Stimulated activated CD8-positive, alpha-beta memory T cell treated with anti-CD3 and anti-CD28 coated beads, Interleukin-12 subunit alpha, Interleukin-12 subunit beta, amount 100 ng/mL, for 1 hour (primary cell): ENCODE measurements around the gene EMC9.

Experiments used
- DNase-seq: peaks from one replicate; pipeline ENCODE4 v3.0.0-alpha.2; 2020; ENCODE audit warnings: low read depth

EMC9 gene

DNA sequence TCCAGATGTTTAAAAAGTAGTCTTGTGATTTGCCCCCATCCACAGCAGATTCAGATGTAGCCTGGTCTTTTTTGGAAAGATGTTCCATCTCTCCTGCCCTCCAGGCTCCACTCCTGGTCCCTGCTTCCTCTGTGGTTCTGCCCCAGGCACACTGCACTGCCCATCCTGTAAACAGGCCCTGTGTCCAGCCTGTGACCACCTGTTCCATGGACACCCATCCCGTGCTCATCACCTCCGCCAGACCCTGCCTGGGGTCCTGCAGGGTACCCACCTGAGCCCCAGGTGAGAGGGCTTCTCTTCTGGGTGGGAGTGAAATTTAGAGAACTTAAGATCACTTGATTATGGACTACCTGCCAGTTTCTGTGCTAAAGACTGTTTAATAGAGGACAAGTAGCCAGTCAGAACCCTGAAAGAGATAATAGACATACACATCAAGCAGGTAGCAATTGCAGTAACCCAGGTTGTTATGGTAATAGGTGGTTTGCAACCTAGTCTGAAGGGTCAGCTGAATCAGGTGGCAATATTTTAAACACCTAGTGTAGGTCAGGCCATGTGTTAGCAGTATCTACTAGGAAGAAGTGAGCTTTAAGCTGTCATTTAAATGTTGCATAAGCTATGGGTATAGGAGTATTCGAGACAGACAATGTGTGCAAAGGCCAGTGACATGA, 8.0 kb upstream of the EMC9 start:
- DNase-seq: no peak

- DNase-seq: no peak
Measured at GRCh38 chr14:24147761-24148428, 6.5 kb upstream of the EMC9 start.

- peak; percentile 97 for DNase-seq
Measured at GRCh38 chr14:24146978-24147760, 5.8 kb upstream of the EMC9 start, which contains the start of gene RNF31. TSS of gene RNF31 (plus strand) at chr14:24147498. CDS start at chr14:24147699, 201 bp downstream.

DNA sequence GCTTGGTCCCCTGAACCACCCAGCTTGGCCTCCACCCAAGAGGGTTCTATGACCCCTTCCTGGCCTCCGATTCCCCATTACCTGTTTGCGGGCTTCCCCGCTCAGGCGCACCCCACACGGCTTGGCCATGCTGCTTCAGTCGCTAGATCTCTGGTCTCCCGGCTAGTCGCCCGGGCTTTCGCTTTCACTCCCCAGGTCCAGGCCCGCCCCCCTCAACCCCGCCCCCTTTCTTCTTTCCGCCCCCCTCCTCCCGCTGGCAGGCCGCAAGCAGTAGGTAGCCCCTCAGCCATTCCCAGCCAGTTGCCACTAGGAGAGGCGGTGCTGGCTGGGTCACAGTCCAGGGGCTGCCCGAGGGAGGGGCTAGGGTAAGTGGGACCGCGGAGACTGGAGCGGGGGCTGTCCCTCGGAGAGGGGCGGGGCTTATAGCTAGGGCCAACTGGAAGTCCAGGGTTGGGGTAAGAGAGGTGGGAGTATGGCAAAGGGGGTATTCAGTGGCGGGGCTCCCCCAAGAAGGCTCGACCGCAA, 5.1 kb upstream of the EMC9 start, which contains the start of gene PSME2:
Gene PSME2, minus strand, starts transcription at position 158 of the 525 bp plus-strand sequence. Its CDS starts 29 bp downstream, at position 129.
- peak; percentile 66 for DNase-seq

DNA sequence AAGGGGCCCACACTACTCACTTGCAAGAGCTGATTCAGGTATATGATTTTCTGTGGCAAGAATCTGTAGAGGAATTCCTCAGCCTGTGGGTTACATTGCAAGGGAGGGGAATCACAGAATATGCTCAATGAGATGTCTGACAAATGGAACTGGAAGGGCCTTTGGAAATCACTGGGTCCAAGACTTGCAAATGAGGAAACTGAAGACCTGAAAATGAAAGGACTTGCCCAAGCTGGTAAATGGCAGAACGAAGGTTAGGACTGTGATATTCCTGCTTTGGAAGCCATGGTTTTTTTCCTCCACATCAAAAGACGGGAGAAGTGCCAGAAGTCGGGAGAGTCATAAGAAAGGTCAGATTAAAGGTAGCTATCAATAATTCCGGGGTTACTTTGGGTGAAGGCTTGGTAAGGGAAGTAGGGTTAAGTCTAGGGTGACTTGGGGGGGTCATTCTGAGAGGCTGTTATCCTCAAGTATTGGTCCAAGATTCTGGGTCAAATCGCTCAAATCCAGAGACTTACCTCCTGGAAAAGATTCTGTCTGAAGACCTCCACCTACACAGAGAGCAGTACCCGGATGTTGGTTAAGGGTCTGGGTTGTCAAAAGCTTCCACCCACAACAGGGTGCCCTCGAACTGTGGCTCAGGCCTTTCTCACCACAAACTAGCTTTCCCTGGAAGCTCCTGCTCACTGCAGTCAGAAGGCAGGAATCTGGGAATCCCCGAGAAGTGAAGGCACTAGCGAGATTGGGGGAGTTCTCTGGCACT, 4.5 kb upstream of the EMC9 start:
- DNase-seq: no peak

DNA sequence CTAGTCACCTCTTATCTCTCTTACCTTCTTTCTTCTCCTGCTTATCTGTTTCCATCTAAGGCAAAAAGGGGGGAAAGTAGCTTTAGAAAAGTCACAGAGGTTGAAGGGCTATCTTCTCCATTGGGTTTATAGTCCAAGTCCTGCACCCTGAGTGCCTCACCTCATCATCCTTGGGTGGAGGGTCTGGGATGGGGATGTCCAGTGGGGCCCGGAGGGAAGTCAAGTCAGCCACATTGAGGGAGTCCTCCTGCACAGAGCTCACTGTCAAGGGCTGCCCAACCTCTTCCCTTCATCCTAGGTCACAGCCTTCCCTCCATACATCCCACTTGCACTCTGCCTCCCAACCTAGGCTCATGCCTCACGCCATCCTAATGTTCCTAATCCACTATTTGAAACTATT, 3.8 kb upstream of the EMC9 start:
- no peak for DNase-seq

DNA sequence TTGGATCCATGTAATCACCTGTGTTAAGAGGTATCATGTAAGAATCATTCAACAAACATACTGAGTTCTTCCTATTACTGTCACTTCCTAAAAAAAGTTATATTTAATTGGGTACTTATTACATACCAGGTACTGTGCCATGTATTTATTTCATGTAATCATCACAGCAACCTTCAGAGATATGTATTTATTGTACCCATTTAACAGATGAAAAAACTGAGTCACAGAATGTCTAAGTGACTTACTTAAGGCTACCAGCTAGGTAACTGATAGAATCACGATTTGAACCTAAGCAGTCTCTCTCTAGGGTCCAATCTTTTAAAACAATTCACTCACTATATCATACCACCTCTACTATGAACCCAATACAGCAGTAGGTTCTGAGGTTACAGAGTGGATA, 3.1 kb upstream of the EMC9 start:
- DNase-seq: no peak

- DNase-seq: no peak
Measured at GRCh38 chr14:24143511-24143910, 2.1 kb upstream of the EMC9 start.

DNA sequence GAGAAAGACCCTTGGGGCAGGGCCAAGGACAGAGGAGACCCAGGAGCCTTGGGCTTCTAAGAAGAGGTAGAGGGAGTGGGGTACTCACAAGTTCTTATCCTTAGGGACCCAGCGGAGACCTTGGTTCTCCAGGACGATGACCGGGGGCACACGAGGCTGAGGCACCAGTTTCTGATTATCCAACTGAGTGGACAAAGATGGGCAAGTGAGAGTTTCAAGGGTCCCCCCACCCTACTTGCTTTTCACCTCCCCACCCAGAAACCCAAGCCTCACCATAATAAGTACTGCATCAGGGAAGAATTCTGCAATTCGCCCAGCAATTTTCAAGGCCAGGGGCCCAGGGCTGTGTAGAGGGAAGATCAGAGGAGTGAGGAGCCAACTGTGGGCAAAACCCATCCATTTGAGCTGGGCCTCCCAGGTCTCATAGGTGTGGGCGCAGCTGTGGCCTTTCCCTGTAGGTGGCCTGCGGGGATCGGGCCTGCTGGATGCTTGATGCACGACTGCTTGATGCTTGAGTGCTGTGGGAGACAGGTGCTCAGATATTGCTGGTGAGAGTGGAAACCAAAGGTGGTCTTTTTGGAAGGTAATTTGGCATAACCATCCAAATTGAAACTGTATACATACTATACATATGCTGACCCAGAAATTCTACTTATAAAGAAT, 2.0 kb downstream of the EMC9 start:
- no peak for DNase-seq

GRCh38 chr14:24138396-24139271, 2.8 kb downstream of the EMC9 start:
- no peak for DNase-seq

DNA sequence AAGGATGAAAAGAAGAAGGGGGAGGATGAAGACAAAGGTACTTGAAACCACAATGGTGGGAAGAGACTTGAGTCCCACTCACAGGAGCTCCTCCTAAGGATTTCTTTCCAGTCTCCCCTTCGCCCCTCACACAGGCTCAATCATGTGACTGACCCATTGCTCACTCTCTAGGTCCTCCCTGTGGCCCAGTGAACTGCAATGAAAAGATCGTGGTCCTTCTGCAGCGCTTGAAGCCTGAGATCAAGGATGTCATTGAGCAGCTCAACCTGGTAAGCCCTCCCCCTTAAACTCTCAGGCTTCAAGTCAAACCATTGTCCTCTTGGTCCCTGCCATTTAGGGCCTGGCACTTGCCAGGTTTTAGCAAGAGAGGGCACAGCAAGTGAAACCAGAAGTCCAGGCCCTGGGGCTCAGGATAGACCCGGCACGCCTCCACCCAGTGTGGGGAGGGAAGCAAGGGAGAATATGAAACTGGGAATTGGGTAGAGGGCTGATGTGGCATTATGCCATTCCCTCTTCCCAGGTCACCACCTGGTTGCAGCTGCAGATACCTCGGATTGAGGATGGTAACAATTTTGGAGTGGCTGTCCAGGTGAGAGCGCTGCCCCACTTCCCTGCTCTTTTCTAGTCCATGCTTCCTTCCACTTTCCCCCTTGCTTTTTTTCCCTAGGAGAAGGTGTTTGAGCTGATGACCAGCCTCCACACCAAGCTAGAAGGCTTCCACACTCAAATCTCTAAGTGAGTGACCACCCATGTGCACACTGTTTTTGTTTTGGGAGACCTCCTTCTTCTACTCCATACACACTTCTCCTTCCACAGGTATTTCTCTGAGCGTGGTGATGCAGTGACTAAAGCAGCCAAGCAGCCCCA, 3.6 kb downstream of the EMC9 start:
- DNase-seq: no peak

DNA sequence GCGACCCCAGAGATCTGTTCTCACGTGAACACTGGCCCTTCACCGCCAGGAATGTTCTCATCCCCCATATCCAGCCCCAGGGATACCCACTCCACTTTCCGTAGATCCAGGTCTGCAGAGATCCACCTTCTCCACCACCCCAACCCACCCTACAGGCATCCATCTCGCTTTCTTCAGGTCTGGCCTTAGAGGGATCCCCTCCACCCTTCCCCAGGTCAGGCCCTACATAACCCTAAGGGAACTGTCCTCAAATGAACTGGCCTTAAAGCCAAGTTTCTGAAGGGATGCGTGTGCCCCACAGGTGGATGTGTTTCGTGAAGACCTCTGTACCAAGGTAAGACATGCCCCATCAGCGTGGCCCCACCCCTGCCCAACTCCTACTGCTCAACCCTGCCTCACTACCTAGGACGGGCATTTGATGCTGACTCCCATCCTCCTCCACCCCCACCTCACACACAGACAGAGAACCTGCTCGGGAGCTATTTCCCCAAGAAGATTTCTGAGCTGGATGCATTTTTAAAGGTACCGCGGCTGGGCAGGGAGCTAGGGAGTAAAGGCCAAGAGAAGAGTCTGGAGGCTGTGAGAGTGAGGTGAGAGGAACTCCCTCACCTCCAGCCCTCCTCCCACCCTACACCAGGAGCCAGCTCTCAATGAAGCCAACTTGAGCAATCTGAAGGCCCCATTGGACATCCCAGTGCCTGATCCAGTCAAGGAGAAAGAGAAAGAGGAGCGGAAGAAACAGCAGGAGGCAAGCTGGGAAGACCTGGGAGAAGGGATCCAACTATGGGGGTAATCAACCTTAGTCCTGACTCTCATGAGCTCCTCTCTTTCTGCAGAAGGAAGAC, 4.5 kb downstream of the EMC9 start:
- no peak for DNase-seq

DNA sequence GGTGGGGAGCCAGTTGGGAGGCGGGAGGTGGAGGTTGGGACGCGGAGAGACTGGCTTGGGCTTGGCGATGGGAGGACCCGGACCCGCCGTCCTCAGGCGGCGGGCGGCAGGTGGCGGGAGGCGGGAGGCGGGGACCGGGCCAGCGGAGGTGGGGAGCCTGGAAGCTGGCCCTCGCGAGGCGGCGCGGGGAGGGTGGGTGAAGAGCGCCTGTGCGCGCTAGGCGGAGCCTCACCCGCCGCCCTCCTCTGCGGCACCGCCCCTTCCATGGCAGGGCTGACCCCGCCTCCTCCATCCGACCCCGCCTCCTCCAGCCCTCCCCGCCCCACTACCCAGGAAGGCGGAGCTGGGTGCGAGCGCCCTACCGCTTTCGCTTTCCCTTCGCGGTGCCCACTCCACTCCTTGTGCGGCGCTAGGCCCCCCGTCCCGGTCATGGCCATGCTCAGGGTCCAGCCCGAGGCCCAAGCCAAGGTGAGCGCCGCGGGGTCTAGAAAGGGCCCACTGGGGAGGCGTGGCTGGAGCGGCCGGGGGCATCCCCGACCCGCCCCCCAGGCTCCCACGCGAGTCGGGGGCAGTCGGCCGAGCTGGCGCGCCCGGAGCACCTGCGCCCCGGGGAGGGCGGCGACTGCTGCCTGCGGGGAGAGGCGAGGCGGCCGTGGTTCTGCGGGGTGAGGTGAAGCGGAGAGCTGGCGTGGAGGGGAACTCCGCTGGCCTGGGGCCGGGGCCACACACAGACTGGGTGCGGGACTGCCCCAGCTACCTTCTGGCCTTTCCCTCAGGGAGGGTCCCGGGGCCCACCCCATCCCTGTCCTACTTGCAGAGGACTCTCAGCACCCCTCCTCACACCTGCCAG, 5.3 kb downstream of the EMC9 start, which contains the start of gene PSME1:
Gene PSME1, plus strand, starts transcription at position 361 of the 850 bp plus-strand sequence. Its CDS starts 69 bp downstream, at position 430.
- DNase-seq: peak; percentile 89

GRCh38 chr14:24135584-24135833, 5.9 kb downstream of the EMC9 start:
- DNase-seq: no peak

GRCh38 chr14:24133735-24134134, 7.7 kb downstream of the EMC9 start:
- no peak for DNase-seq

- no peak for DNase-seq
Measured at GRCh38 chr14:24132976-24133375, 8.4 kb downstream of the EMC9 start.

- DNase-seq: no peak
Measured at GRCh38 chr14:24132061-24132685, 9.2 kb downstream of the EMC9 start.
